ENCODE data around the gene DNAAF8. TPM values are rescaled to one million over a fixed set of nuclear protein-coding genes. Genes with fewer than 3 reads are reported as not detected.

The DNAAF8 gene
- total RNA-seq, 4 donors from 2014 or later: 0.31 to 1.1 (median 0.87) TPM

DNA sequence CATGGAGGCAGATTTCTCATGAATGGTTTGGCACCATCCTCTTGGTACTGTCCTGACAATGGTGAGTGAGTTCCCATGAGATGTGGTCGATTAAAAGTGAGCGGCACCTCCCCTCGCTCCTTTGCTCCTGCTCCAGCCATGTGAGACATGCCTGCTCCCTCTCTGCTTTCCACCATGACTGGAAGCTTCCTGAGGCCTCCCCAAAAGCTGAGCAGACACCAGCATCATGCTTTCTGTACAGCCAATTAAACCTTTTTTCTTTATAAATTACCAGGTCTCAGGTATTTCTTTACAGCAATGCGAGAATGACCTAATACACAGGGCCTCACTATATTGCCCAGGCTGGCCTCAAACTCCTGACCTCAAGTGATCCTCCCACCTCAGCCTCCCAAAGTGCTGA, 20.5 kb downstream of the DNAAF8 start:
- ATAC-seq (ENCODE audit: low FRiP score) (no peak), DNase-seq (ENCODE audit: low spot score) (no peak)
- TF ChIP-seq, protein P1, sequence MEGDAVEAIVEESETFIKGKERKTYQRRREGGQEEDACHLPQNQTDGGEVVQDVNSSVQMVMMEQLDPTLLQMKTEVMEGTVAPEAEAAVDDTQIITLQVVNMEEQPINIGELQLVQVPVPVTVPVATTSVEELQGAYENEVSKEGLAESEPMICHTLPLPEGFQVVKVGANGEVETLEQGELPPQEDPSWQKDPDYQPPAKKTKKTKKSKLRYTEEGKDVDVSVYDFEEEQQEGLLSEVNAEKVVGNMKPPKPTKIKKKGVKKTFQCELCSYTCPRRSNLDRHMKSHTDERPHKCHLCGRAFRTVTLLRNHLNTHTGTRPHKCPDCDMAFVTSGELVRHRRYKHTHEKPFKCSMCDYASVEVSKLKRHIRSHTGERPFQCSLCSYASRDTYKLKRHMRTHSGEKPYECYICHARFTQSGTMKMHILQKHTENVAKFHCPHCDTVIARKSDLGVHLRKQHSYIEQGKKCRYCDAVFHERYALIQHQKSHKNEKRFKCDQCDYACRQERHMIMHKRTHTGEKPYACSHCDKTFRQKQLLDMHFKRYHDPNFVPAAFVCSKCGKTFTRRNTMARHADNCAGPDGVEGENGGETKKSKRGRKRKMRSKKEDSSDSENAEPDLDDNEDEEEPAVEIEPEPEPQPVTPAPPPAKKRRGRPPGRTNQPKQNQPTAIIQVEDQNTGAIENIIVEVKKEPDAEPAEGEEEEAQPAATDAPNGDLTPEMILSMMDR (IDR thresholded peaks at IDR 0.05): no peak

DNA sequence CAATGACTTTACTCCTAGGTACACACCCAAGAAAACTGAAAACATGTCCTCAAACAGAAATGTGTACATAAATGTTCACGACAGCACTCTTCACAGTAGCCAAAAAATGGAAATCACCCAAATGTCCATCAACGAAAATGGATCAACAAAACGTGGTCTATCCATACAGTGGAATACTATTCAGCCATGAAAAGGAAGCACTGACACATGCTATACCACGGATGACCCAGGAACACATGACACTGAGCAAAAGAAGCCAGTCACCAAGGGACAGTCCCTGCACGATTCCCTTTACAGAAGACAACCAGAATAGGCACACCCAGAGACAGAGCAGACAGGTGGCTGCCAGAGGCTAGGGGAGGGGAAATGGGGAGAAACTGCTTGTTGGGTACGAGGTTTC, 21.4 kb downstream of the DNAAF8 start:
- no peak for ATAC-seq (ENCODE audit: low FRiP score)
- TF ChIP-seq, protein P1 (IDR thresholded peaks at IDR 0.05): no peak
- no peak for DNase-seq (ENCODE audit: low spot score)

DNA sequence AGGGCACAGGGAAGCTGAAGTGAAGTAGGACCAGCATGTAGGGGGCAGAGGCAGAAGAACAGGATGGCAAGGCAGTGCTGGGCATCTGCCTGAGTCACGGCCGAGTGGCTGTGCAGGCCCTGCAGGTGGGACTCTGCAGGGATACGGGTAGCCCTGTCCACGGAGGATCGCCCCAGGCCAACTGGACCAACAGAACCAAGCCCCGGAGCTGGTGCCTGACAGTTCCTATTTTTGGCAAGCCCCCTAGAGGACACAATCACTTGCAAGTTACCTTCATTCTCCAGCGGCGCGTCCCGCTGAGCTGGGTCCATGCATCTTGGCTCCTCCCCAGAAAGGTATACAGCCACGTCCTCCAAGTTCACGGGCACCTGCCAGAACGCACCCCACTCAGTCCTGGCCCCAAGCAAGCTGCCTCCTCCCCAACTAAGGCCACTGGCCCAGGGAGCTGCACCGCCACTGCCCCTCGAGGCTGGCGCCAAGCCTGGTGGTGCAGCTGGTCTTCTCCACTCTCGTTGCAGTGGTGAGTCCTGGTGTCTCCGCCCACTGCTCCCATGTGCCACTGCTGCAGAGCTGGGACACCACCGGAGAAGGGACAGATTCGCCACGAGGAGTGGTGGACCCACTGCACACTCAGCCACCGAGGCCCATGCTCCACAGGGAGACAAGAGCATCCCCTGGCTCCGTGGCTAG, 26.0 kb downstream of the DNAAF8 start:
- DNase-seq (ENCODE audit: low spot score) (no peak), ATAC-seq (ENCODE audit: low FRiP score) (no peak)
- TF ChIP-seq, protein P1 (IDR thresholded peaks at IDR 0.05): no peak

DNA sequence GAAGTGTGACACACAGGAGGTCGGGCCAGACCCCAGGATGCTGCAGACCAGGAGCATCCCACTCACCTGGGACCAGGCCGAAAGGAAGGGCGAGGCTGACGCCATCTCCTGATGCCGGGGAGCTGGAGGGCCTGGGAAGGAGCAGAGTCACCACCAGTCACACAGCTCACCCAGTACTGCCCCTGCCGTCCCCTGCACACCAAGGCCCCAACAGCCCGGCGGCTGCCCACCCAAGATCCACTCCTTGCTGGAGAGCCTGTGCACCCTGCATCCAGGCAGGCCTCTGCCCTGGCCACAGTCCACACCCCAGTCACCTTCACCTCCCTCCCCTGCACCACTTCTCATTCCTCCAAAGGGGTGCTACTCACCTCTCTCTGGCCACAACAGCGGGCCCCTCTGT, 27.9 kb downstream of the DNAAF8 start:
- TF ChIP-seq, protein P1 (IDR thresholded peaks at IDR 0.05): no peak
- DNase-seq (ENCODE audit: low spot score) (no peak), ATAC-seq (ENCODE audit: low FRiP score) (no peak)

DNA sequence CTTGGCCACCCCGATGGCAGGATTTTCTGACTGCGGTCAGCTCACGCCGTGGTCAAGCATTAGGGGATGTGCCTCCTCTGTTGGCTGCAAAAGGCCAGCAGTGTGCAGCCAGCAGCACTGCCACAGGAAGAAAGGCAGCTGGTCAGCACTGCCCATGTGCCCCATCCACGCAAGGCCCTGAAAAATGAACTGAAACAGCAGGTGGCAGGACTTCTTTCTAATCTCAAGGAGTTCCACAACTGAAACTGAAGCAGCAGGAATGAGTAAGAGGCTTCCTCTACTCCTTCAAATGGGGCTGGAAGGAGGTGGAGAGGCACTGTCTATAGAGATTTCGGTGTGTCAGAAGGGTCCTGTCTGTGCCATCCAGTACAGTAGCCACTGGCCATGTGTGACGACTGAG, 29.5 kb downstream of the DNAAF8 start:
- ATAC-seq (ENCODE audit: low FRiP score) (no peak), DNase-seq (ENCODE audit: low spot score) (no peak)
- TF ChIP-seq, protein P1 (IDR thresholded peaks at IDR 0.05): no peak

DNA sequence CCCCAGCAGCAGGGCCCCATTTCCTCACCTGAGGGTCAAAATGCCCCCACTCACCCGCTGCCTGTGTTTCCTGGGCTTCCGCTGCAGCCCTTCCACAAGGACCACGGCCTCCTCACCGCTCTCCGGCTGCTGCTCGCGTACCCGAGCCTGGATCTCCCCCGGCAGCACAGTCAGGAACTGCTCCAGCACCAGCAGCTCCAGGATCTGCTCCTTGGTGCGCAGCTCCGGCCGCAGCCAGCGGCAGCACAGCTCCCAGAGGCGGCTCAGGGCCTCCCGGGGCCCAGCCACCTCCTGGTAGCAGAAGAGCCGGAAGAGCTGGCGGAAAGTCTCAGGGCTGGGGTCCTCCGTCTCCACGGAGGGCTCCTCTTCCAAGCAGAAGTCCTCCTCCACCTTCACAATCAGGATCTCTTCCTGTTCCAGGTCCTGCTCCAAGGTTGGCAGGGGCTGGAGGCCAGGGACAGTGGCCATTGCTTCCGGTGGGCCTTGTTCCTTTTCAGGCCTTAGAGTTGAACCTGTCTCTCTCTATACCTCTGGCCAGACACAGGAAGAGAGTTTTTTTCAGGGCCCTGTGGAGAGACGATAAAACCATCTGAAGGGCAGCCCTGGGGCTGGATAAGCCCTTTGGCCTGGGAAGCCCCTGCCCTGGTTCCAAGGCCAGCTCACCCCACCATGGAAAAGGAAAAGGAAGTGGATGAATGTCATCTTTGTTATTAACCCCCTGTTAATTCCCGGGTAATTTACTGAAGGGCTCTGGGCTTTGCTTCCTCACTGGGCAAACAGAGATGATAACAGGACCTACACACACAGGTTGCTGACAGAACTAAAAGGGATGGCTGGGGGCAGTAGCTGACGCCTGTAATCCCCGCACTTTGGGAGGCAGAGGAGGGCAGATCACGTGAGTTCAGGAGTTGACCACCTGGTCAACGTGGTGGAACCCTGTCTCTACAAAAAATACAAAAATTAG, 31.5 kb downstream of the DNAAF8 start:
- DNase-seq (ENCODE audit: low spot score) (no peak), ATAC-seq (ENCODE audit: low FRiP score) (no peak)
- TF ChIP-seq, protein P1 (IDR thresholded peaks at IDR 0.05): no peak

Data from omental fat pad (tissue), 4 donors.